Vagina (tissue), 2 donors: ENCODE data around the gene KLHL21. TPM values are rescaled to one million over a fixed set of nuclear protein-coding genes. Genes with fewer than 3 reads are reported as not detected.

Experiments
- DNase-seq, 2 donors: peaks; one replicate each; pipeline ENCODE4 v3.0.0-alpha.2; 2017; ENCODE audit errors: extremely low spot score in 2 of 2
- H3K27ac ChIP-seq: fragments of 200-600 bp; sonication (generic); one replicate; pipeline ENCODE4 v1.5.1; 2019
- H3K27me3 ChIP-seq: fragments of 200-600 bp; sonication (generic); one replicate; pipeline ENCODE4 v1.5.1; 2019
- H3K36me3 ChIP-seq, 2 donors: fragments of 200-600 bp; sonication (generic); one replicate each; pipeline ENCODE4 v1.5.1; 2017 to 2019
- H3K4me1 ChIP-seq: fragments of 200-600 bp; sonication (generic); one replicate; pipeline ENCODE4 v1.5.1; 2019
- H3K4me3 ChIP-seq, 2 donors: fragments of 200-600 bp; sonication (generic); 1 replicate in 1 of 2; 2 replicates in 1 of 2; pipeline ENCODE4 v1.5.1; 2016 to 2019
- H3K9me3 ChIP-seq: fragments of 200-600 bp; sonication (generic); one replicate; pipeline ENCODE4 v1.5.1; 2019
- POLR2A ChIP-seq, 2 donors: fragments of 450-650 bp; IDR thresholded peaks; one replicate each; pipeline ENCODE4 v1.6.1; 2017; ENCODE audit warnings: antibody characterized with exemption in 2 of 2, mild to moderate bottlenecking in 2 of 2, moderate library complexity in 2 of 2
- POLR2AphosphoS5 ChIP-seq, 2 donors: sonication (generic); formaldehyde crosslinking; IDR thresholded peaks; one replicate each; pipeline ENCODE4 v1.9.0; 2017; ENCODE audit warnings: antibody characterized with exemption in 2 of 2, mild to moderate bottlenecking in 2 of 2, low read depth in 1 of 2; ENCODE audit not compliant: insufficient read depth in 1 of 2
- intact Hi-C: fragments of 100-400 bp; cut with DNase I; formaldehyde crosslinking; loops from one replicate; pipeline ENCODE4 v1.15.1; 2023
- small RNA-seq: library from RNA; depleted of rRNA; stranded (forward); fragments of <200 nt; gene quantifications from one replicate; pipeline ENCODE3, GENCODE V24; 2016
- total RNA-seq: library from RNA; depleted of rRNA; stranded (reverse); fragments of >200 nt; gene quantifications from one replicate; pipeline ENCODE4 v1.2.3, GENCODE V29; 2016
- TF ChIP-seq, protein P1 (sequence below), 3 experiments: fragments of 450-650 bp in 2 of 3; fragments of 200-600 bp in 1 of 3; sonication (generic) in 1 of 3; IDR thresholded peaks; one replicate each; pipeline ENCODE4 v1.5.1; 2017 to 2019; ENCODE audit warnings: antibody characterized with exemption in 3 of 3, mild to moderate bottlenecking in 2 of 3, moderate library complexity in 2 of 3

Gene KLHL21
- total RNA-seq, 1 donor from 2014 or later: 54.3 TPM

DNA sequence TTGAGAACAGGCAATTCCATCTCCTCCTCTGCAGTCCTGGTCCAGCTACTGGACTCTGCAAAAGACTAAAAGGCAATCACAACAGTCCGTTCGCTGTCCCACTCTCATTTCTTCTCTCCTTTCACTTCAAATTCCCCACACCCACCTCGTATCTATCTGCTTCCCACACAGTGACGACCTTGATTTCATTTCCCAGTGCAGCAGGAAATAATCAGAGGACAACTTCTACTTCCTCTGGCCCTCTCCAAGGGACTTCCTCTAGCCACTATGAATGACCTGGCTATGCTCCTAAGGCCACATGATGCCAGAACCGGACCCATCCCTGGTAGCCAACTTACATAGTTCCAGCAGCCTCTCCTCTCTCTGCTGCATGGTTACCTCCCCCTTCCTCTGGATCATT is 56.3 kb downstream of the KLHL21 start:
- intact Hi-C loops: no loop called here
- Histone ChIP-seq H3K27me3 (no peaks in the 10 kb centered on the region), H3K27ac (no peak overlapping the region), H3K4me3 (no peak overlapping the region), H3K9me3 (no peaks in the 10 kb centered on the region), H3K36me3 (peaks cover 0 to 76% of the 10 kb centered on the region in 2 donors), H3K4me1 (peaks cover 6% of the 10 kb centered on the region)
- no peak for TF ChIP-seq POLR2AphosphoS5 (IDR thresholded peaks at IDR 0.05; ENCODE audit: insufficient read depth in 1 of 2, low read depth in 1 of 2)
- no peak for TF ChIP-seq POLR2A (IDR thresholded peaks at IDR 0.05)
- no peak for DNase-seq

DNA sequence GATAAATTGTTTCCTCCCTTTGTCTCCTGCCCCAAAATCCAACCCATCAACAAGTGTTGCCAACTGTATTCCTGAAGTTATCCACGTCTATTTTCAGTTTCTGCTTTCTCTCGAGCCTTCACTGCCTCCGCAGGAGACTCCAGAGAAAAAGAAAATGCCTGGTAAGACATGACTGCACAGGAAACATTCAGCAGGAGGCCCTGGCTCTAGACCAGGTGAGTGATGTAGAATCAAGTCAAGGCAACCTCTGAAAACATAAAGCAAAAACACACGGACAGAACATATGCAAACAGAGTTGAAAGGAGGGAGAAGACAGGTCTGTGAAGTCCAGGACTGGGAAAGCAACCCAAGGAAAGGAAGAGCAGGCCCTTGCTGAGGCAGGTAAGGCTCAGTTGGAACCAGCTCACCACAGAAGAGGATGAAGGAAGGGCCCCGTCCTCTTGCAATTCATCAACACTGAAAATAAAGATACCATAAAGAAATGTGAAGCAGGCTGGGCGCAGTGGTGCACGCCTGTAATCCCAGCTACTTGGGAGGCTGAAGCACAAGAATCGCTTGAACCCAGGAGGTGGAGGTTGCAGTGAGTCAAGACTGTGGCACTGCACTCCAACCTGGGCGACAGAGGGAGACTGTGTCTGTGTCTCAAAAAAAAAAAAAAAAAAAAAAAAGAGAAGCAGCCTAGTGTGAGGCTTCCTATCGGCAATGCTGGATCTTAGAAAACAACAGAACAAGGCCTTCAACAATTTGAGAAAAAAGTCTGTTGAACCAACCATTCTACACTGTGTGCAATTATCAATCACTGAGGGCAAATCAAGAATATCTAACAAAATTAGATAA is 57.2 kb downstream of the KLHL21 start:
- H3K27ac ChIP-seq: no peak overlapping the region
- DNase-seq: no peak
- intact Hi-C loops: no loop called here
- no peak overlapping the region for H3K4me3 ChIP-seq
- peaks cover 6% of the 10 kb centered on the region for H3K4me1 ChIP-seq
- peaks cover 0 to 82% of the 10 kb centered on the region in 2 donors for H3K36me3 ChIP-seq
- H3K27me3 ChIP-seq: no peaks in the 10 kb centered on the region
- no peaks in the 10 kb centered on the region for H3K9me3 ChIP-seq
- TF ChIP-seq POLR2AphosphoS5 (IDR thresholded peaks at IDR 0.05; ENCODE audit: insufficient read depth in 1 of 2, low read depth in 1 of 2) (no peak), POLR2A (IDR thresholded peaks at IDR 0.05) (no peak)
- TF ChIP-seq, protein P1, sequence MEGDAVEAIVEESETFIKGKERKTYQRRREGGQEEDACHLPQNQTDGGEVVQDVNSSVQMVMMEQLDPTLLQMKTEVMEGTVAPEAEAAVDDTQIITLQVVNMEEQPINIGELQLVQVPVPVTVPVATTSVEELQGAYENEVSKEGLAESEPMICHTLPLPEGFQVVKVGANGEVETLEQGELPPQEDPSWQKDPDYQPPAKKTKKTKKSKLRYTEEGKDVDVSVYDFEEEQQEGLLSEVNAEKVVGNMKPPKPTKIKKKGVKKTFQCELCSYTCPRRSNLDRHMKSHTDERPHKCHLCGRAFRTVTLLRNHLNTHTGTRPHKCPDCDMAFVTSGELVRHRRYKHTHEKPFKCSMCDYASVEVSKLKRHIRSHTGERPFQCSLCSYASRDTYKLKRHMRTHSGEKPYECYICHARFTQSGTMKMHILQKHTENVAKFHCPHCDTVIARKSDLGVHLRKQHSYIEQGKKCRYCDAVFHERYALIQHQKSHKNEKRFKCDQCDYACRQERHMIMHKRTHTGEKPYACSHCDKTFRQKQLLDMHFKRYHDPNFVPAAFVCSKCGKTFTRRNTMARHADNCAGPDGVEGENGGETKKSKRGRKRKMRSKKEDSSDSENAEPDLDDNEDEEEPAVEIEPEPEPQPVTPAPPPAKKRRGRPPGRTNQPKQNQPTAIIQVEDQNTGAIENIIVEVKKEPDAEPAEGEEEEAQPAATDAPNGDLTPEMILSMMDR (IDR thresholded peaks at IDR 0.05): no peak

DNA sequence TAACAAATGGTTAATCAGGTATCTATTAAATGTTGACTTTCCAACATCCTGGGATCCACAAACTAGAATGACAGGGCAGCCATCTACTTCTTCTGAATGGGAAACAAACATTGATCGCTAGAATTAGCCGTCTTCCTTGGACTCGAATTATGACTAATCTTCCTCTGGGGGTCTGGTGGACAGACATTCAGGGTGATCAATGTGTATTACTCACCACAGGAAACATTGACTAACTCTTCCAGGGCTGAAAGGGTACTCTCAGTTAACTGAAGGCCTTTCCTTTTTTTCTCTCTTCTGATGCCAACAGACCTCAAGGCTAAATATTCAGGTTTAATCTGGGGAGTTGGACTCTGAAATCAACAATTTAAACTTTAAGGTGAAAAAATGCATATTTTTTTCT is 57.8 kb downstream of the KLHL21 start:
- peaks cover 6% of the 10 kb centered on the region for H3K4me1 ChIP-seq
- no peaks in the 10 kb centered on the region for H3K9me3 ChIP-seq
- intact Hi-C loops: no loop called here
- H3K27ac ChIP-seq: no peak overlapping the region
- TF ChIP-seq POLR2AphosphoS5 (IDR thresholded peaks at IDR 0.05; ENCODE audit: insufficient read depth in 1 of 2, low read depth in 1 of 2): no peak
- TF ChIP-seq, protein P1 (IDR thresholded peaks at IDR 0.05): no peak
- TF ChIP-seq POLR2A (IDR thresholded peaks at IDR 0.05): no peak
- H3K36me3 ChIP-seq: peaks cover 0 to 79% of the 10 kb centered on the region in 2 donors
- no peak for DNase-seq
- no peaks in the 10 kb centered on the region for H3K27me3 ChIP-seq
- no peak overlapping the region for H3K4me3 ChIP-seq

Small RNAs within 50 kb of the gene (small RNA-seq; reads per million reads assigned to genes)
- gene RNU6-731P: not detected

Other genes starting within 250 kb of the KLHL21 start
- gene ACOT7, start 209.1 kb downstream of the KLHL21 start, total RNA-seq: 38.8 TPM
- gene HES2, start 182.9 kb downstream of the KLHL21 start, total RNA-seq: 44.7 TPM
- gene ESPN, start 178.1 kb downstream of the KLHL21 start, total RNA-seq: 77.1 TPM
- 32.7 TPM for gene TNFRSF25, start 136.7 kb downstream of the KLHL21 start, total RNA-seq
- gene PLEKHG5, start 111.2 kb downstream of the KLHL21 start, total RNA-seq: 17.2 TPM
- gene NOL9, start 48.4 kb downstream of the KLHL21 start, total RNA-seq: 16.7 TPM
- gene TAS1R1, start 47.6 kb downstream of the KLHL21 start, total RNA-seq: not detected
- gene ZBTB48, start 22.9 kb downstream of the KLHL21 start, total RNA-seq: 9.1 TPM
- 21.6 TPM for gene PHF13, start 10.9 kb upstream of the KLHL21 start, total RNA-seq
- 29.0 TPM for gene THAP3, start 22.0 kb upstream of the KLHL21 start, total RNA-seq
- 29.2 TPM for gene DNAJC11, start 98.9 kb upstream of the KLHL21 start, total RNA-seq
- 62.9 TPM for gene CAMTA1, start 182.6 kb upstream of the KLHL21 start, total RNA-seq